HCT116 (cell line): Measurements from ENCODE around the gene ARSJ. TPM values are rescaled to one million over a fixed set of nuclear protein-coding genes. Genes with fewer than 3 reads are reported as not detected.

Source experiments
- ATAC-seq: fragments of 200-7000 bp; cut with Tn5 transposase; 2 replicates; pipeline ENCODE4 v1.9.1; 2020; ENCODE audit warnings: mild to moderate bottlenecking, moderate library complexity
- BruUV-seq: library from RNA; stranded (reverse); fragments of 400-500 nt; replicated peaks from 2 replicates; lab custom pipeline; 2021; lab: Mats Ljungman, UMichigan
- CTCF ChIA-PET: fragments of 300-600 bp; sonication (Branson Sonifier 250); formaldehyde crosslinking; loops from one replicate; lab custom pipeline; 2021; ENCODE audit warnings: antibody characterized with exemption; lab: Charles Lee
- POLR2A ChIA-PET: fragments of 300-600, 350-600 bp; sonication (Branson Sonifier 250); formaldehyde crosslinking; loops from one replicate; lab custom pipeline; 2021; ENCODE audit warnings: antibody characterized with exemption; lab: Charles Lee
- RAD21 ChIA-PET, 2 experiments: fragments of 300-600 bp; sonication (Branson Sonifier 250); formaldehyde crosslinking; loops; one replicate each; lab custom pipeline; 2023; ENCODE audit warnings: low total read pairs in 2 of 2; ENCODE audit not compliant: uncharacterized antibody in 2 of 2, unreplicated experiment in 2 of 2, low non-redundant PET in 1 of 2; lab: Charles Lee
- DNase-seq: peaks from one replicate; pipeline ENCODE4 v3.0.0-alpha.2; 2010; ENCODE audit warnings: low read depth, low spot score
- H2AFZ ChIP-seq: fragments of 200-600 bp; shearing (Covaris generic), sonication (generic); 2 replicates; pipeline ENCODE4 v1.6.1; 2017; ENCODE audit warnings: low read depth, mixed run types, mixed read lengths, antibody characterized with exemption, low read length; ENCODE audit not compliant: poor library complexity, severe bottlenecking
- H3K27ac ChIP-seq: 2 replicates; pipeline ENCODE4 v1.5.1; 2012; ENCODE audit warnings: low read depth, low read length
- H3K27me3 ChIP-seq: fragments of 200-600 bp; sonication (generic); 2 replicates; pipeline ENCODE4 v1.6.1; 2016; ENCODE audit warnings: mixed run types, low read length, mixed read lengths; ENCODE audit not compliant: insufficient read depth
- H3K36me3 ChIP-seq, 2 experiments: fragments of 200-500 bp in 1 of 2; fragments of 200-600 bp in 1 of 2; sonication (Bioruptor generic) in 1 of 2; sonication (generic) in 1 of 2; 2 replicates each; pipeline versions ENCODE4 v1.5.1 to v1.6.1; 2014 to 2016; ENCODE audit warnings: low read length in 2 of 2, inconsistent platforms in 1 of 2, mixed read lengths in 1 of 2, mixed run types in 1 of 2; ENCODE audit not compliant: insufficient read depth in 2 of 2, control insufficient read depth in 1 of 2
- H3K4me1 ChIP-seq, 2 experiments: fragments of 200-600 bp in 1 of 2; sonication (generic) in 1 of 2; 2 replicates each; pipeline versions ENCODE4 v1.5.1 to v1.6.1; 2012 to 2017; ENCODE audit warnings: low read length in 2 of 2, inconsistent platforms in 1 of 2, mild to moderate bottlenecking in 1 of 2, mixed read lengths in 1 of 2, mixed run types in 1 of 2, moderate library complexity in 1 of 2; ENCODE audit not compliant: insufficient read depth in 2 of 2, control insufficient read depth in 1 of 2
- H3K4me2 ChIP-seq: fragments of 200-600 bp; sonication (generic); 2 replicates; pipeline ENCODE4 v1.6.1; 2017; ENCODE audit warnings: mixed run types, low read length, mixed read lengths
- H3K4me3 ChIP-seq, 2 experiments: fragments of 200-600 bp in 1 of 2; sonication (generic) in 1 of 2; replicated peaks in 1 of 2; 2 replicates each; pipeline ENCODE4 v1.5.1; 2011 to 2016; ENCODE audit warnings: low read length in 2 of 2, control low read depth in 1 of 2, low read depth in 1 of 2, mild to moderate bottlenecking in 1 of 2, mixed read lengths in 1 of 2, mixed run types in 1 of 2
- H3K79me2 ChIP-seq: fragments of 200-600 bp; sonication (generic); 2 replicates; pipeline ENCODE4 v1.6.1; 2017; ENCODE audit warnings: mild to moderate bottlenecking, mixed run types, low read length, moderate library complexity, mixed read lengths; ENCODE audit not compliant: insufficient read depth
- H3K9ac ChIP-seq: fragments of 200-600 bp; sonication (generic); 2 replicates; pipeline ENCODE4 v1.6.1; 2016; ENCODE audit warnings: low read length, mixed read lengths
- H3K9me2 ChIP-seq: fragments of 200-600 bp; sonication (generic), shearing (Covaris generic); 2 replicates; pipeline ENCODE4 v1.6.1; 2017; ENCODE audit warnings: mixed run types, mild to moderate bottlenecking, moderate library complexity; ENCODE audit not compliant: insufficient read depth
- H3K9me3 ChIP-seq, 2 experiments: fragments of 200-500 bp in 1 of 2; fragments of 200-600 bp in 1 of 2; sonication (Bioruptor generic) in 1 of 2; sonication (generic) in 1 of 2; 2 replicates each; pipeline ENCODE4 v1.6.1; 2014 to 2017; ENCODE audit warnings: low read length in 2 of 2, mixed read lengths in 2 of 2, inconsistent platforms in 1 of 2, low read depth in 1 of 2, mild to moderate bottlenecking in 1 of 2, mixed run types in 1 of 2, moderate library complexity in 1 of 2; ENCODE audit not compliant: control insufficient read depth in 1 of 2, insufficient read depth in 1 of 2
- H4K20me1 ChIP-seq: fragments of 200-600 bp; sonication (generic), shearing (Covaris generic); 2 replicates; pipeline ENCODE4 v1.6.1; 2017; ENCODE audit warnings: mixed run types, mild to moderate bottlenecking, moderate library complexity; ENCODE audit not compliant: insufficient read depth
- EGR1 ChIP-seq: IDR thresholded peaks from 2 replicates; pipeline ENCODE4 v1.6.1; 2012; ENCODE audit warnings: low read depth
- ELF1 ChIP-seq: IDR thresholded peaks from 2 replicates; pipeline ENCODE4 v1.6.1; 2012; ENCODE audit warnings: low read depth, borderline replicate concordance
- EZH2 ChIP-seq: fragments of 200-600 bp; sonication (generic); IDR thresholded peaks from 2 replicates; pipeline ENCODE4 v1.6.1; 2017; ENCODE audit warnings: antibody characterized with exemption, mixed run types
- FOSL1 ChIP-seq: IDR thresholded peaks from 2 replicates; pipeline ENCODE4 v1.6.1; 2012; ENCODE audit warnings: low read depth
- POLR2A ChIP-seq: IDR thresholded peaks from 2 replicates; pipeline ENCODE4 v1.7.0; 2011; ENCODE audit warnings: borderline replicate concordance; ENCODE audit not compliant: insufficient read depth, insufficient read length; ENCODE audit errors: extremely low read depth
- RAD21 ChIP-seq: IDR thresholded peaks from 2 replicates; pipeline ENCODE4 v1.6.1; 2012; ENCODE audit warnings: low read depth, mild to moderate bottlenecking
- SP1 ChIP-seq: IDR thresholded peaks from 2 replicates; pipeline ENCODE4 v1.6.1; 2012; ENCODE audit warnings: low read depth
- TCF7L2 ChIP-seq: IDR thresholded peaks from 2 replicates; pipeline ENCODE4 v1.7.0; 2011; ENCODE audit warnings: borderline replicate concordance, inconsistent platforms; ENCODE audit not compliant: insufficient read depth, insufficient read length; ENCODE audit errors: extremely low read depth
- YY1 ChIP-seq: IDR thresholded peaks from 2 replicates; pipeline ENCODE4 v1.6.1; 2011; ENCODE audit warnings: low read length, low read depth, moderate library complexity, mild to moderate bottlenecking; ENCODE audit not compliant: insufficient replicate concordance; ENCODE audit errors: extremely low read depth
- intact Hi-C: fragments of 100-400 bp; cut with micrococcal nuclease; formaldehyde crosslinking; loops from 2 replicates; pipeline ENCODE4 v1.10.0; 2022
- total RNA-seq: library from RNA; stranded (reverse); gene quantifications from one replicate; pipeline ENCODE4 v1.2.1, GENCODE V29; 2021; ENCODE audit not compliant: unreplicated experiment
- TF ChIP-seq, protein P1 (sequence below): IDR thresholded peaks from 2 replicates; pipeline ENCODE4 v1.6.1; 2012
- TF ChIP-seq, protein P2 (sequence below): IDR thresholded peaks from 2 replicates; pipeline ENCODE4 v1.6.1; 2012; ENCODE audit warnings: low read depth

The ARSJ gene
- total RNA-seq, 1 experiment from 2014 or later: 2.3 TPM

DNA sequence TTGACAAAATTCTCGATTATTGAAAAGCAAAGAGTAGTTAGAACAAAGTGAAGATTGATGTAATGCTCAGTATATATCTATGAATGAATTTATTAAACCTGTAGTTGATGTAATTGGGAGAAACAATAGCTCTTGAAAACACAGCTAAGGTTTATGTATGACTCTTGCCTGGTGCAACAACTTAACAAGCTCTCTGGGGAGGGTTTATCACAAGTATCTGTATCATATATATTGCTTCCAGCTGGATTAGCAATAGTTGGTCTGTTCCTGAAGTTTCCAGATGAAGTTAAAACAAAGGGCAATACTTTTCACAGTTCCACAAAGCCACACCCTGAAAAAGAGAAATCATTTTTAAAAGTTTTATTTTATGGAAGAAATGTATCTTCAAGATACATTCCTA lies 91.4 kb downstream of the ARSJ start (continued):
- TF ChIP-seq, protein P1, sequence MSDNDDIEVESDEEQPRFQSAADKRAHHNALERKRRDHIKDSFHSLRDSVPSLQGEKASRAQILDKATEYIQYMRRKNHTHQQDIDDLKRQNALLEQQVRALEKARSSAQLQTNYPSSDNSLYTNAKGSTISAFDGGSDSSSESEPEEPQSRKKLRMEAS: no peak
- TF ChIP-seq, protein P2, sequence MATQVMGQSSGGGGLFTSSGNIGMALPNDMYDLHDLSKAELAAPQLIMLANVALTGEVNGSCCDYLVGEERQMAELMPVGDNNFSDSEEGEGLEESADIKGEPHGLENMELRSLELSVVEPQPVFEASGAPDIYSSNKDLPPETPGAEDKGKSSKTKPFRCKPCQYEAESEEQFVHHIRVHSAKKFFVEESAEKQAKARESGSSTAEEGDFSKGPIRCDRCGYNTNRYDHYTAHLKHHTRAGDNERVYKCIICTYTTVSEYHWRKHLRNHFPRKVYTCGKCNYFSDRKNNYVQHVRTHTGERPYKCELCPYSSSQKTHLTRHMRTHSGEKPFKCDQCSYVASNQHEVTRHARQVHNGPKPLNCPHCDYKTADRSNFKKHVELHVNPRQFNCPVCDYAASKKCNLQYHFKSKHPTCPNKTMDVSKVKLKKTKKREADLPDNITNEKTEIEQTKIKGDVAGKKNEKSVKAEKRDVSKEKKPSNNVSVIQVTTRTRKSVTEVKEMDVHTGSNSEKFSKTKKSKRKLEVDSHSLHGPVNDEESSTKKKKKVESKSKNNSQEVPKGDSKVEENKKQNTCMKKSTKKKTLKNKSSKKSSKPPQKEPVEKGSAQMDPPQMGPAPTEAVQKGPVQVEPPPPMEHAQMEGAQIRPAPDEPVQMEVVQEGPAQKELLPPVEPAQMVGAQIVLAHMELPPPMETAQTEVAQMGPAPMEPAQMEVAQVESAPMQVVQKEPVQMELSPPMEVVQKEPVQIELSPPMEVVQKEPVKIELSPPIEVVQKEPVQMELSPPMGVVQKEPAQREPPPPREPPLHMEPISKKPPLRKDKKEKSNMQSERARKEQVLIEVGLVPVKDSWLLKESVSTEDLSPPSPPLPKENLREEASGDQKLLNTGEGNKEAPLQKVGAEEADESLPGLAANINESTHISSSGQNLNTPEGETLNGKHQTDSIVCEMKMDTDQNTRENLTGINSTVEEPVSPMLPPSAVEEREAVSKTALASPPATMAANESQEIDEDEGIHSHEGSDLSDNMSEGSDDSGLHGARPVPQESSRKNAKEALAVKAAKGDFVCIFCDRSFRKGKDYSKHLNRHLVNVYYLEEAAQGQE: no peak
- TF ChIP-seq SP1 (no peak), FOSL1 (no peak), RAD21 (no peak)
- TF ChIP-seq, all 23 proteins: peak for 0

DNA sequence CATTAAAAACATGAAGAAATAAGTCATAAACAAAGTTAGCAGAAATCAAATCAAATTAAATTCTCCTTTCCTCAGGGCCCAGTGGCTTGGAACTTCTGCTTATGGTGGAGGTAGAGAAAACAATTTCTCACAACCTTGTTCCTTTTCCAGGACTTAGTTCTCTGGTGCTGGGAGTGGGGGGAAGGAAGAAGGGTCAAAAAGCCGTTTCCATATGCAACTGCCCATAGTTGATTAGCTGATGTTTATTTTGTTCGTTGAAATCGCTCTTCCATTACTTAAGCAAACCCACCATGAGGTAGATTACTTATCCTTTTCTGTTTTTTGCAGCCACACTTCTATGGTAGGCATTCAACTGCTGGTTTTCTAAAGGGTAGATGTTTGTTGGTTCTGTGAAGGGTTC lies 94.2 kb downstream of the ARSJ start:
- Histone ChIP-seq H3K79me2 (no peaks in the 10 kb centered on the region), H2AFZ (no peak overlapping the region), H3K4me1 (no peaks in the 10 kb centered on the region), H3K27ac (no peak overlapping the region), H3K36me3 (no peaks in the 10 kb centered on the region), H3K9ac (no peak overlapping the region), H4K20me1 (no peaks in the 10 kb centered on the region), H3K4me3 (no peak overlapping the region), H3K9me3 (no peaks in the 10 kb centered on the region), H3K27me3 (no peaks in the 10 kb centered on the region), H3K4me2 (no peak overlapping the region), H3K9me2 (no peaks in the 10 kb centered on the region)
- DNase-seq: no peak
- TF ChIP-seq YY1 (no peak), ELF1 (no peak), TCF7L2 (no peak), POLR2A (no peak), EGR1 (no peak), EZH2 (no peak)
- ChIA-PET POLR2A (no interaction called here), RAD21 (no interaction called here), CTCF (no interaction called here)
- ATAC-seq: no peak
- intact Hi-C loops: no loop called here
- BruUV-seq: no TSS peak
